Measurements from ENCODE around the gene VSTM2L.

- TF ChIP-seq U2AF1 (optimal IDR thresholded peaks at IDR 0.05; ENCODE audit: low read depth, low read length) (no peak), SREBF2 (CRISPR knock-in tag; IDR thresholded peaks at IDR 0.05) (no peak), MYNN (IDR thresholded peaks at IDR 0.05) (no peak), MYNN (CRISPR knock-in tag; IDR thresholded peaks at IDR 0.05) (no peak), MLX (CRISPR knock-in tag; conservative IDR thresholded peaks at IDR 0.05) (no peak)
These were observed 10.9 kb upstream of the VSTM2L start for GRCh38 chr20:37892001-37892400.

Data from K562 (cell line).